WI38 (cell line): ENCODE measurements around the gene SNAPIN.

Experiments
- H3K4me3 ChIP-seq: 2 replicates; pipeline ENCODE4 v1.5.1; 2011; ENCODE audit warnings: low read depth, mild to moderate bottlenecking, control low read depth, low read length
- TF ChIP-seq, protein P1 (sequence below): IDR thresholded peaks from 2 replicates; pipeline ENCODE4 v1.5.1; 2012; ENCODE audit warnings: low read depth, mild to moderate bottlenecking, control low read depth, low read length

SNAPIN gene

GRCh38 chr1:153616144-153616916, 42.2 kb upstream of the SNAPIN start, which contains the start of gene S100A14:
S100A14 (minus strand) TSS chr1:153616325; CDS start chr1:153615858, 467 bp downstream.
- H3K4me3 ChIP-seq, result no peak within 1 kb of the TSS
- TF ChIP-seq, protein P1, sequence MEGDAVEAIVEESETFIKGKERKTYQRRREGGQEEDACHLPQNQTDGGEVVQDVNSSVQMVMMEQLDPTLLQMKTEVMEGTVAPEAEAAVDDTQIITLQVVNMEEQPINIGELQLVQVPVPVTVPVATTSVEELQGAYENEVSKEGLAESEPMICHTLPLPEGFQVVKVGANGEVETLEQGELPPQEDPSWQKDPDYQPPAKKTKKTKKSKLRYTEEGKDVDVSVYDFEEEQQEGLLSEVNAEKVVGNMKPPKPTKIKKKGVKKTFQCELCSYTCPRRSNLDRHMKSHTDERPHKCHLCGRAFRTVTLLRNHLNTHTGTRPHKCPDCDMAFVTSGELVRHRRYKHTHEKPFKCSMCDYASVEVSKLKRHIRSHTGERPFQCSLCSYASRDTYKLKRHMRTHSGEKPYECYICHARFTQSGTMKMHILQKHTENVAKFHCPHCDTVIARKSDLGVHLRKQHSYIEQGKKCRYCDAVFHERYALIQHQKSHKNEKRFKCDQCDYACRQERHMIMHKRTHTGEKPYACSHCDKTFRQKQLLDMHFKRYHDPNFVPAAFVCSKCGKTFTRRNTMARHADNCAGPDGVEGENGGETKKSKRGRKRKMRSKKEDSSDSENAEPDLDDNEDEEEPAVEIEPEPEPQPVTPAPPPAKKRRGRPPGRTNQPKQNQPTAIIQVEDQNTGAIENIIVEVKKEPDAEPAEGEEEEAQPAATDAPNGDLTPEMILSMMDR, result no peak

GRCh38 chr1:153616917-153617311, 41.6 kb upstream of the SNAPIN start:
- TF ChIP-seq, protein P1, result no peak
- H3K4me3 ChIP-seq, result no peak overlapping the region

GRCh38 chr1:153617663-153618062, 40.8 kb upstream of the SNAPIN start:
- H3K4me3 ChIP-seq, result no peak overlapping the region
- TF ChIP-seq, protein P1, result peak; percentile 53

DNA sequence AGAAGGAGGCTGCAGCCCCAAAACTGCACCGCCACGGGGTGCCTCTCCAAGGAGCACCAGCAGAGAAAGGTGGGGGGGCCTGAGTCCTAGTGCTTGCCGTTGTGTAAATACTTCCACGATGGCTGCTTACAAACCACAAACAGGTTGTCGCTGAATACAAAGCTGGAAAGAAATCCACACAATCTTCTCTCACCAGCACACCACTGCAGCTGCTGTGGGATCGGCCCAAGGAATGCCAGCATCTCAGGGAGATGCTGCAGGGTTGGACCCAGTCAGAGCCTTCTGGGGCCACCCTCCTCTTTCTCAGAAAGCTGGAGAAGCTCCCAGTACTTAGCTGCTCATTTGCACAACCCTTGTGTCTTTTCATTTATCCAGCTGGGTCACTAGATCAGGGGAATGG, 39.3 kb upstream of the SNAPIN start:
- TF ChIP-seq, protein P1, result no peak
- no peak overlapping the region for H3K4me3 ChIP-seq

DNA sequence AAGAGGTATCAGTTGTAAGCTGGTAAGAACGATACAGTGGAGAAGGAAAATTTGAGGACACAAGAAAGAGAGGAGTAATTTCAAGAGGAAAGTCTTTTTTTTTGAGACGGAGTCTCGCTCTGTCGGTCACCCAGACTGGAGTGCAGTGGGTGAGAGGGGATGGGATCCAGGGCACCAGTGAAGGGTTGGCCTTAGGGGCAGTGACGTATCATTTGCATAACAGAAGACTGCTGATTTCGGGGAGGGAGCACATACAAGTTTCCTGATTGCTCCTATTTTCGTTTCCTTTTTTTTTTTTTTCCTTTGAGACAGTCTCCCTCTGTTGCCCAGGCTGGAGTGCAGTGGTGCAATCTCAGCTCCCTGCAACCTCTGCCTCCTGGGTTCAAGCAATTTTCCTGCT, 35.4 kb upstream of the SNAPIN start:
- TF ChIP-seq, protein P1, result no peak
- H3K4me3 ChIP-seq, result no peak overlapping the region

GRCh38 chr1:153624965-153625611, 33.4 kb upstream of the SNAPIN start:
- TF ChIP-seq, protein P1, result no peak
- H3K4me3 ChIP-seq, result no peak overlapping the region; the same call in 1 of the 2 replicates

DNA sequence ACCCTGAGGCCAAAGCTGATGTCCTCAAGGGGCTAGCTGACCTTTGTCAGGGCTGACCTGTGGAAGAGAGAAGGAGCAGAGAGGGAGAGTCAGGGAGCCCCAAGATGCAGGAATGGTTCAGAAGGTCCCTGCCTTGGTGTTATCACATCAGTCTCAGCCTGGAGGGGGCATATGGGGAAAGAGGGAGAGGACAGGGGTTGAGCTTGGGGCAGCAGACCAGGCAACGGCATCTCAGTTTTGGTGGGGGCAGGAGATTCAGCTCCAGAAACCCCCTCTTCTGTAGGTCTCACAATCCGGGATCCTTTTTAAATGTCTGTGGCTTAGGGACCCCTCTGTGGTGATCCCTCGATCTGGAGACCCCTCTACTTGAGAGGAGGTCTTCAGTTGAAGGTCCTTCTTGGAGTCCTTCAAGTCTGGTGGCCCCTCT, 32.0 kb upstream of the SNAPIN start:
- H3K4me3 ChIP-seq, result peak overlapping the region; percentile 71
- TF ChIP-seq, protein P1, result no peak
